ENCODE measurements around the gene RIMBP2. TPM values are rescaled to one million over a fixed set of nuclear protein-coding genes. Genes with fewer than 3 reads are reported as not detected.

RIMBP2 gene
- total and polyA plus RNA-seq, 9 of the 15 experiments (the other 6 are each of a cell fraction or from before 2014, with no cell fraction given) = not detected

GRCh38 chr12:130685850-130686249 is 30.2 kb downstream of the RIMBP2 start (continued):
- TF ChIP-seq CHD1 (IDR thresholded peaks at IDR 0.05; ENCODE audit: low read length) (no peak), MAFF (IDR thresholded peaks at IDR 0.05; ENCODE audit: low read length) (no peak), KAT8 (IDR thresholded peaks at IDR 0.05; ENCODE audit: low read depth) (no peak), ETS1 (conservative IDR thresholded peaks at IDR 0.05; ENCODE audit: control insufficient read depth, low read depth, low read length) (no peak), ZNF644 (tag; IDR thresholded peaks at IDR 0.05; ENCODE audit: low read depth) (no peak)
- TF ChIP-seq, protein P1, sequence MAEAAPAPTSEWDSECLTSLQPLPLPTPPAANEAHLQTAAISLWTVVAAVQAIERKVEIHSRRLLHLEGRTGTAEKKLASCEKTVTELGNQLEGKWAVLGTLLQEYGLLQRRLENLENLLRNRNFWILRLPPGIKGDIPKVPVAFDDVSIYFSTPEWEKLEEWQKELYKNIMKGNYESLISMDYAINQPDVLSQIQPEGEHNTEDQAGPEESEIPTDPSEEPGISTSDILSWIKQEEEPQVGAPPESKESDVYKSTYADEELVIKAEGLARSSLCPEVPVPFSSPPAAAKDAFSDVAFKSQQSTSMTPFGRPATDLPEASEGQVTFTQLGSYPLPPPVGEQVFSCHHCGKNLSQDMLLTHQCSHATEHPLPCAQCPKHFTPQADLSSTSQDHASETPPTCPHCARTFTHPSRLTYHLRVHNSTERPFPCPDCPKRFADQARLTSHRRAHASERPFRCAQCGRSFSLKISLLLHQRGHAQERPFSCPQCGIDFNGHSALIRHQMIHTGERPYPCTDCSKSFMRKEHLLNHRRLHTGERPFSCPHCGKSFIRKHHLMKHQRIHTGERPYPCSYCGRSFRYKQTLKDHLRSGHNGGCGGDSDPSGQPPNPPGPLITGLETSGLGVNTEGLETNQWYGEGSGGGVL (CRISPR knock-in tag; IDR thresholded peaks at IDR 0.05) = no peak
- TF ChIP-seq, protein P2, sequence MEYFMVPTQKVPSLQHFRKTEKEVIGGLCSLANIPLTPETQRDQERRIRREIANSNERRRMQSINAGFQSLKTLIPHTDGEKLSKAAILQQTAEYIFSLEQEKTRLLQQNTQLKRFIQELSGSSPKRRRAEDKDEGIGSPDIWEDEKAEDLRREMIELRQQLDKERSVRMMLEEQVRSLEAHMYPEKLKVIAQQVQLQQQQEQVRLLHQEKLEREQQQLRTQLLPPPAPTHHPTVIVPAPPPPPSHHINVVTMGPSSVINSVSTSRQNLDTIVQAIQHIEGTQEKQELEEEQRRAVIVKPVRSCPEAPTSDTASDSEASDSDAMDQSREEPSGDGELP (CRISPR knock-in tag; IDR thresholded peaks at IDR 0.05; ENCODE audit: borderline replicate concordance) = no peak
- TF ChIP-seq, protein P3, sequence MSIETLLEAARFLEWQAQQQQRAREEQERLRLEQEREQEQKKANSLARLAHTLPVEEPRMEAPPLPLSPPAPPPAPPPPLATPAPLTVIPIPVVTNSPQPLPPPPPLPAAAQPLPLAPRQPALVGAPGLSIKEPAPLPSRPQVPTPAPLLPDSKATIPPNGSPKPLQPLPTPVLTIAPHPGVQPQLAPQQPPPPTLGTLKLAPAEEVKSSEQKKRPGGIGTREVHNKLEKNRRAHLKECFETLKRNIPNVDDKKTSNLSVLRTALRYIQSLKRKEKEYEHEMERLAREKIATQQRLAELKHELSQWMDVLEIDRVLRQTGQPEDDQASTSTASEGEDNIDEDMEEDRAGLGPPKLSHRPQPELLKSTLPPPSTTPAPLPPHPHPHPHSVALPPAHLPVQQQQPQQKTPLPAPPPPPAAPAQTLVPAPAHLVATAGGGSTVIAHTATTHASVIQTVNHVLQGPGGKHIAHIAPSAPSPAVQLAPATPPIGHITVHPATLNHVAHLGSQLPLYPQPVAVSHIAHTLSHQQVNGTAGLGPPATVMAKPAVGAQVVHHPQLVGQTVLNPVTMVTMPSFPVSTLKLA (conservative IDR thresholded peaks at IDR 0.05) = no peak

Measured in K562 (cell line).